Loucy (cell line): ENCODE results near the gene PYGL.
A peak's percentile ranks its signal among the peaks of the same experiment; 100 is the strongest.

ENCODE experiments used
- H2AFZ ChIP-seq: fragments of 200-600 bp; sonication (generic); 2 replicates; pipeline ENCODE4 v1.6.0; 2016; ENCODE audit warnings: antibody characterized with exemption, mild to moderate bottlenecking, low read length, moderate library complexity
- H3F3A ChIP-seq: fragments of 200-600 bp; 2 replicates; pipeline ENCODE4 v1.6.0; 2016; ENCODE audit warnings: antibody characterized with exemption, low read depth, mild to moderate bottlenecking
- H3K27me3 ChIP-seq: fragments of 200-600 bp; sonication (generic); 2 replicates; pipeline ENCODE4 v1.6.1; 2014; ENCODE audit warnings: low read length, mild to moderate bottlenecking; ENCODE audit not compliant: insufficient read depth, poor library complexity, severe bottlenecking
- H3K36me3 ChIP-seq: fragments of 200-600 bp; sonication (generic); 2 replicates; pipeline ENCODE4 v1.6.1; 2016; ENCODE audit warnings: low read length; ENCODE audit not compliant: insufficient read depth
- H3K4me1 ChIP-seq: fragments of 200-600 bp; sonication (generic); 2 replicates; pipeline ENCODE4 v1.5.1; 2014; ENCODE audit warnings: low read length, mild to moderate bottlenecking; ENCODE audit not compliant: insufficient read depth, poor library complexity, severe bottlenecking
- H3K4me2 ChIP-seq: fragments of 200-600 bp; sonication (generic); 2 replicates; pipeline ENCODE4 v1.6.0; 2014; ENCODE audit warnings: antibody characterized with exemption, low read length, low read depth, mild to moderate bottlenecking; ENCODE audit not compliant: poor library complexity, severe bottlenecking
- H3K4me3 ChIP-seq: fragments of 200-600 bp; sonication (generic); 2 replicates; pipeline ENCODE4 v1.5.1; 2014; ENCODE audit warnings: low read length, mild to moderate bottlenecking, mixed read lengths; ENCODE audit not compliant: poor library complexity, severe bottlenecking
- H3K79me2 ChIP-seq: fragments of 200-600 bp; sonication (generic); 2 replicates; pipeline ENCODE4 v1.6.1; 2014; ENCODE audit warnings: low read length; ENCODE audit not compliant: insufficient read depth
- H3K9ac ChIP-seq: fragments of 200-600 bp; sonication (generic); 2 replicates; pipeline ENCODE4 v1.6.0; 2014; ENCODE audit warnings: mild to moderate bottlenecking, low read depth, low read length, moderate library complexity; ENCODE audit not compliant: poor library complexity, severe bottlenecking
- H3K9me2 ChIP-seq: fragments of 200-600 bp; sonication (generic); replicated peaks from 2 replicates; pipeline ENCODE4 v1.6.1; 2016; ENCODE audit warnings: low read depth, low read length, mixed read lengths
- H3K9me3 ChIP-seq: fragments of 200-600 bp; sonication (generic); 2 replicates; pipeline ENCODE4 v1.6.1; 2014; ENCODE audit warnings: mild to moderate bottlenecking, antibody characterized with exemption, low read length, low read depth; ENCODE audit not compliant: insufficient read depth
- H4K20me1 ChIP-seq: fragments of 200-600 bp; sonication (generic); 2 replicates; pipeline ENCODE4 v1.6.0; 2014; ENCODE audit warnings: antibody characterized with exemption, low read length, mild to moderate bottlenecking; ENCODE audit not compliant: insufficient read depth, poor library complexity, severe bottlenecking
- EZH2phosphoT487 ChIP-seq: fragments of 200-600 bp; IDR thresholded peaks from 2 replicates; pipeline ENCODE4 v1.6.1; 2018; ENCODE audit warnings: antibody characterized with exemption, mild to moderate bottlenecking, moderate library complexity, borderline replicate concordance
- TF ChIP-seq, protein P1 (sequence below): fragments of 200-600 bp; sonication (generic); conservative IDR thresholded peaks from 2 replicates; pipeline ENCODE4 v1.5.1; 2014; ENCODE audit warnings: mild to moderate bottlenecking, antibody characterized with exemption, low read length

Gene PYGL

DNA sequence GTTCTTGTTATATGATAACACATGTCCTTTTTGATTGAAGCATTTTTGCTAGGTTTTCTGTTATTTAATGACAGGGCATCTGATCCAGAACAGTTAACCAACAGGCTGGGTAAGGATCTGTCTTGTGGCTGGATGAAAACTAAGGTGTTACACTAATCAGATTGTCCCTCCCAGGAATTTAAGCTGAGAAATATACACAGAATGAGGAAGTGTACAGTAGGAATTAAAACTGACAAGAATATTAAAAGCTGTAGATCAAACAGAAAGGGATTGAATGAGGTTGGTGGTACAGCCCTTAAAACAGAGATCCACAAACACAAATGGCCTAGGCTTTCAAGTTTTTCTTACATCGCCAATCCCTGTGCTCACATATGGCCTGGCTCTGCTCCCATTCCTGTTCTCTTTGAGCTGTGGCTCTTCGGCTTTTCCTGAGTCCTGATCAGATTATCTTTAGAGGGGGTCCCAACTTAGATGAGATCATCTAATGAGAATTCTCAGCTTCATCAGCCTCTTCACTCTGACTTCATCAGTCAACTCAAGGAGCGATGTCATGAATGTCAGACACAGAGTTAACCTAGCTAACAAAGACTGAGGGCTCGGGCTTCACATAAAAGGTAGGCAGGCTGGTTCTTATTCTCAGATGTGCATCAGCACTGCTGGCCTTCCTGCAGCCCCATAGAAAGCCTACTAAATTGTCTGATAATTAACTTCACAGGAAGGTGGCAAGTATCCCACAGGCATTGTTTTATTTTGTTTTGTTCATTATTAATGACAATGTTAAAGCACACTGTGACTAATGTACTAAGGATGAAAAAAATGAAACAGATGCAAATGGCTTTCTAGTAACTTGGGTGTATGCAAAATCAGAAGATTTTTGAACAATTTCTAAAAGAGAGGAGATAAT, 11.4 kb downstream of the PYGL start:
- H3K4me1 ChIP-seq = peaks cover 41% of the 10 kb centered on the region
- no peak overlapping the region for H3K4me2 ChIP-seq

GRCh38 chr14:50932156-50932555, 12.1 kb downstream of the PYGL start:
- peaks cover 41% of the 10 kb centered on the region for H3K4me1 ChIP-seq
- no peaks in the 10 kb centered on the region for H3K9me2 ChIP-seq
- H3K36me3 ChIP-seq = peaks cover 4% of the 10 kb centered on the region; the same call in 1 of the 2 replicates
- H4K20me1 ChIP-seq = no peaks in the 10 kb centered on the region
- H3K4me3 ChIP-seq = no peak overlapping the region
- TF ChIP-seq, protein P1, sequence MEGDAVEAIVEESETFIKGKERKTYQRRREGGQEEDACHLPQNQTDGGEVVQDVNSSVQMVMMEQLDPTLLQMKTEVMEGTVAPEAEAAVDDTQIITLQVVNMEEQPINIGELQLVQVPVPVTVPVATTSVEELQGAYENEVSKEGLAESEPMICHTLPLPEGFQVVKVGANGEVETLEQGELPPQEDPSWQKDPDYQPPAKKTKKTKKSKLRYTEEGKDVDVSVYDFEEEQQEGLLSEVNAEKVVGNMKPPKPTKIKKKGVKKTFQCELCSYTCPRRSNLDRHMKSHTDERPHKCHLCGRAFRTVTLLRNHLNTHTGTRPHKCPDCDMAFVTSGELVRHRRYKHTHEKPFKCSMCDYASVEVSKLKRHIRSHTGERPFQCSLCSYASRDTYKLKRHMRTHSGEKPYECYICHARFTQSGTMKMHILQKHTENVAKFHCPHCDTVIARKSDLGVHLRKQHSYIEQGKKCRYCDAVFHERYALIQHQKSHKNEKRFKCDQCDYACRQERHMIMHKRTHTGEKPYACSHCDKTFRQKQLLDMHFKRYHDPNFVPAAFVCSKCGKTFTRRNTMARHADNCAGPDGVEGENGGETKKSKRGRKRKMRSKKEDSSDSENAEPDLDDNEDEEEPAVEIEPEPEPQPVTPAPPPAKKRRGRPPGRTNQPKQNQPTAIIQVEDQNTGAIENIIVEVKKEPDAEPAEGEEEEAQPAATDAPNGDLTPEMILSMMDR = no peak
- TF ChIP-seq EZH2phosphoT487 = no peak
- peaks cover under 1% of the 10 kb centered on the region; the same call in 1 of the 2 replicates for H3F3A ChIP-seq
- H3K9ac ChIP-seq = no peak overlapping the region
- no peaks in the 10 kb centered on the region for H3K27me3 ChIP-seq
- H3K79me2 ChIP-seq = no peaks in the 10 kb centered on the region
- H2AFZ ChIP-seq = peak overlapping the region; percentile 21; the same call in 1 of the 2 replicates
- H3K9me3 ChIP-seq = no peaks in the 10 kb centered on the region
- H3K4me2 ChIP-seq = no peak overlapping the region

More for the DNA sequence above, 11.4 kb downstream of the PYGL start:
- TF ChIP-seq, protein P1 = no peak
- no peak for TF ChIP-seq EZH2phosphoT487
- Histone ChIP-seq H3K9me3 (no peaks in the 10 kb centered on the region), H3F3A (no peaks in the 10 kb centered on the region), H3K79me2 (no peaks in the 10 kb centered on the region; the same call in 1 of the 2 replicates), H4K20me1 (no peaks in the 10 kb centered on the region), H3K9me2 (no peaks in the 10 kb centered on the region), H2AFZ (peak overlapping the region; percentile 21; the same call in 1 of the 2 replicates), H3K4me3 (no peak overlapping the region), H3K9ac (no peak overlapping the region), H3K36me3 (peaks cover 4% of the 10 kb centered on the region; the same call in 1 of the 2 replicates), H3K27me3 (no peaks in the 10 kb centered on the region)

- H3K4me3 ChIP-seq = no peak overlapping the region
- TF ChIP-seq EZH2phosphoT487 = no peak
- TF ChIP-seq, protein P1 = no peak
- peaks cover 6% of the 10 kb centered on the region; the same call in 1 of the 2 replicates for H3F3A ChIP-seq
- H3K4me1 ChIP-seq = peaks cover 39% of the 10 kb centered on the region
- no peaks in the 10 kb centered on the region for H3K9me2 ChIP-seq
- no peaks in the 10 kb centered on the region for H3K9me3 ChIP-seq
- H3K36me3 ChIP-seq = peaks cover 4% of the 10 kb centered on the region; the same call in 1 of the 2 replicates
- no peak overlapping the region for H3K9ac ChIP-seq
- H4K20me1 ChIP-seq = no peaks in the 10 kb centered on the region
- no peak overlapping the region for H2AFZ ChIP-seq
- H3K27me3 ChIP-seq = no peaks in the 10 kb centered on the region
- H3K4me2 ChIP-seq = no peak overlapping the region
- no peaks in the 10 kb centered on the region for H3K79me2 ChIP-seq
Measured at GRCh38 chr14:50931559-50931958, 12.7 kb downstream of the PYGL start.
